ENCODE results near the gene FGD6.

Gene FGD6

DNA sequence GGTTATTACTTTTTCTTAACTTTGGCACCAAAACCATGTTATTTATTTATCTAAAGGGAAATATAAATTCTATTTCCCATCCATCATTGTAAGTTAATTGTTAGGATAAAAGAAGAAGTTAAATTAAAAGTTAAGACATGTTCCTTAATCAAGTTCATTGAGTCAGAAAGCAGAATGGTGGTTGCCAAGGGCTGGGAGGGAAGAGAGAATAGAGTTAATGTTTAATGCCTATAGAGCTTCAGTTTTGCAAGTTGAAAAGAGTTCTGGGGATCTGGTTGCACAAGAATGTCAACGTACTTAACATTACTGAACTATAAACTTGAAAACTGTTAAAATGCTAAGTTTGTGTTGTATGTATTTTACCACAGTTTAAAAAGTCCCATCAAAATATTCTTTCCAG lies 80.7 kb downstream of the FGD6 start:
- Histone ChIP-seq H3K9me3 (ENCODE audit: severe bottlenecking) (no peaks in the 10 kb centered on the region), H3K27me3 (ENCODE audit: insufficient read depth, poor library complexity, severe bottlenecking) (no peaks in the 10 kb centered on the region), H3K4me1 (ENCODE audit: insufficient read depth, poor library complexity, severe bottlenecking) (no peaks in the 10 kb centered on the region), H3K4me3 (ENCODE audit: severe bottlenecking) (no peak overlapping the region), H3K27ac (ENCODE audit: poor library complexity, severe bottlenecking) (no peak overlapping the region), H3K36me3 (ENCODE audit: low read depth) (peaks cover 89% of the 10 kb centered on the region)
- ATAC-seq (ENCODE audit: low read depth) (no peak), DNase-seq (ENCODE audit: low spot score) (no peak)
- no peak for TF ChIP-seq CTCF (IDR thresholded peaks at IDR 0.05; ENCODE audit: poor library complexity, severe bottlenecking)

GRCh38 chr12:95134085-95134484 lies 83.2 kb downstream of the FGD6 start:
- H3K9me3 ChIP-seq (ENCODE audit: severe bottlenecking), result no peaks in the 10 kb centered on the region
- H3K4me1 ChIP-seq (ENCODE audit: insufficient read depth, poor library complexity, severe bottlenecking), result no peaks in the 10 kb centered on the region
- no peak for ATAC-seq (ENCODE audit: low read depth)
- H3K27me3 ChIP-seq (ENCODE audit: insufficient read depth, poor library complexity, severe bottlenecking), result no peaks in the 10 kb centered on the region
- H3K27ac ChIP-seq (ENCODE audit: poor library complexity, severe bottlenecking), result no peak overlapping the region
- DNase-seq (ENCODE audit: low spot score), result no peak
- no peak overlapping the region for H3K4me3 ChIP-seq (ENCODE audit: severe bottlenecking)
- TF ChIP-seq CTCF (IDR thresholded peaks at IDR 0.05; ENCODE audit: poor library complexity, severe bottlenecking), result no peak
- H3K36me3 ChIP-seq (ENCODE audit: low read depth), result peaks cover 87% of the 10 kb centered on the region

DNA sequence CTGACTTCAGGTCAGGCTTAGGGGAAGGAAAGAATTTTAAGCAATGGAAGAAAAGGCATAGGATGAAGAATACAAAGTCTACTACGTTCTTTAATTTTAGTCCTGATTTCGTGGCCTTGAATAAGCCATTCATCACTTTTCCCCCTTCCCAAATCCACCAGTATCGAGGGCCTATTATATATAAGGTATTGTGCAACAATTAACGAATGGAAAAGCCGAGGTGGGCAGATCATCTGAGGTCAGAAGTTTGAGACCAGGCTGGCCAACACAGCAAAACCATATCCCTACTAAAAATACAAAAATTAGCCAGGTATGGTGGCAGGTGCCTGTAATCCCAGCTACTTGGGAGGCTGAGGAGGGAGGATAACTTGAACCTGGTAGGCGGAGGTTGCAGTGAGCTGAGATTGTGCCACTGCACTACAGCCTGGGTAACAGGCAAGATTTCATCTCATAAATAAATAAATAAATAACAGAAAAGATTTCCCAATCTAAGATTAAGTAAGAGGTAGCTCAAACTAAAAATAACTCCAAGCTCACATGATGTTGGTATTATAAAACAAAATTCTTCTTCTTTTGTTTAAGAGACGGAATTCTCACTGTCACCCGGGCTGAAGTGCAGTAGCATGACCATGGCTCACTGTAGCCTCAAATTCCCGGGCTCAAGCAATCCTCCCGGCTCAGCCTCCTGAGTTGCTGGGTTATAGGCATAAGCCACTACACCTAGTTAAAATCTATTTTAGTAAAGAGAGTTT lies 85.5 kb downstream of the FGD6 start:
- ATAC-seq (ENCODE audit: low read depth), result no peak
- H3K27ac ChIP-seq (ENCODE audit: poor library complexity, severe bottlenecking), result no peak overlapping the region
- TF ChIP-seq CTCF (IDR thresholded peaks at IDR 0.05; ENCODE audit: poor library complexity, severe bottlenecking), result no peak
- no peaks in the 10 kb centered on the region for H3K9me3 ChIP-seq (ENCODE audit: severe bottlenecking)
- no peaks in the 10 kb centered on the region for H3K27me3 ChIP-seq (ENCODE audit: insufficient read depth, poor library complexity, severe bottlenecking)
- no peak overlapping the region for H3K4me3 ChIP-seq (ENCODE audit: severe bottlenecking)
- no peaks in the 10 kb centered on the region for H3K4me1 ChIP-seq (ENCODE audit: insufficient read depth, poor library complexity, severe bottlenecking)
- peaks cover 86% of the 10 kb centered on the region for H3K36me3 ChIP-seq (ENCODE audit: low read depth)
- DNase-seq (ENCODE audit: low spot score), result no peak

GRCh38 chr12:95130096-95130495 lies 87.2 kb downstream of the FGD6 start:
- ATAC-seq (ENCODE audit: low read depth), result no peak
- no peak for TF ChIP-seq CTCF (IDR thresholded peaks at IDR 0.05; ENCODE audit: poor library complexity, severe bottlenecking)
- H3K36me3 ChIP-seq (ENCODE audit: low read depth), result peaks cover 80% of the 10 kb centered on the region
- no peaks in the 10 kb centered on the region for H3K9me3 ChIP-seq (ENCODE audit: severe bottlenecking)
- no peak overlapping the region for H3K4me3 ChIP-seq (ENCODE audit: severe bottlenecking)
- H3K4me1 ChIP-seq (ENCODE audit: insufficient read depth, poor library complexity, severe bottlenecking), result no peaks in the 10 kb centered on the region
- DNase-seq (ENCODE audit: low spot score), result no peak
- no peaks in the 10 kb centered on the region for H3K27me3 ChIP-seq (ENCODE audit: insufficient read depth, poor library complexity, severe bottlenecking)
- no peak overlapping the region for H3K27ac ChIP-seq (ENCODE audit: poor library complexity, severe bottlenecking)

DNA sequence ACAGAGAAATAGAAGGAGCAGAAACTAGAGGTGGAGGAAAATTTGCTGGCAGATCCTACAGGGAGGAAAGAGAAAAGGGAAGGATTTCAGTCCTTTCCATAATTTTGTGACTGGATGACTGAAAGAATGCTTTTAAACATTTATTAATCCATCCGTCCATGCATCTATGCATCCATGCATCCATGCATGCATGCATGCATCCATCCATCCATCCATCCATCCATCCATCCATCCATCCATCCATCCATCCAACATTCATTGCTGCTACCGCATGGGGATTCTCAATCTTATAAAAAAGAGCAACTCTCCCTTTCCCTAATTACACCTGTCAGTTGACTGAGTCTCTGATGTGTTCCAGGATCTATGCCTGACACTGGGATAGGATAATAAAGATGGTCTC lies 88.2 kb downstream of the FGD6 start:
- Histone ChIP-seq H3K4me1 (ENCODE audit: insufficient read depth, poor library complexity, severe bottlenecking) (no peaks in the 10 kb centered on the region), H3K27me3 (ENCODE audit: insufficient read depth, poor library complexity, severe bottlenecking) (no peaks in the 10 kb centered on the region), H3K36me3 (ENCODE audit: low read depth) (peaks cover 80% of the 10 kb centered on the region), H3K4me3 (ENCODE audit: severe bottlenecking) (no peak overlapping the region), H3K27ac (ENCODE audit: poor library complexity, severe bottlenecking) (no peak overlapping the region), H3K9me3 (ENCODE audit: severe bottlenecking) (no peaks in the 10 kb centered on the region)
- TF ChIP-seq CTCF (IDR thresholded peaks at IDR 0.05; ENCODE audit: poor library complexity, severe bottlenecking), result no peak
- ATAC-seq (ENCODE audit: low read depth) (no peak), DNase-seq (ENCODE audit: low spot score) (no peak)

All from RWPE2 (cell line).